HG03457 (cell line): ENCODE results near the gene CDRT15.
"Not testable (repeated sequence)": the region's sequence is repeated elsewhere in the genome, so short reads cannot be mapped to it uniquely, and the experiment has no call there.

Experiments used
- ATAC-seq: cut with Tn5 transposase; IDR thresholded peaks from one replicate; pipeline ENCODE4 v1.9.1; 2021; ENCODE audit warnings: moderate number of reproducible peaks; ENCODE audit not compliant: unreplicated experiment

Gene CDRT15

GRCh38 chr17:14236762-14237161 is at the start of gene CDRT15:
Gene CDRT15 (minus strand): TSS chr17:14236862. CDS start chr17:14236833, 29 bp downstream.
- not testable (repeated sequence) for ATAC-seq

- no peak for ATAC-seq
Observed at GRCh38 chr17:14282726-14283125, 46.1 kb upstream of the CDRT15 start.

- ATAC-seq, result no peak
Observed at GRCh38 chr17:14281530-14281929, 44.9 kb upstream of the CDRT15 start.

DNA sequence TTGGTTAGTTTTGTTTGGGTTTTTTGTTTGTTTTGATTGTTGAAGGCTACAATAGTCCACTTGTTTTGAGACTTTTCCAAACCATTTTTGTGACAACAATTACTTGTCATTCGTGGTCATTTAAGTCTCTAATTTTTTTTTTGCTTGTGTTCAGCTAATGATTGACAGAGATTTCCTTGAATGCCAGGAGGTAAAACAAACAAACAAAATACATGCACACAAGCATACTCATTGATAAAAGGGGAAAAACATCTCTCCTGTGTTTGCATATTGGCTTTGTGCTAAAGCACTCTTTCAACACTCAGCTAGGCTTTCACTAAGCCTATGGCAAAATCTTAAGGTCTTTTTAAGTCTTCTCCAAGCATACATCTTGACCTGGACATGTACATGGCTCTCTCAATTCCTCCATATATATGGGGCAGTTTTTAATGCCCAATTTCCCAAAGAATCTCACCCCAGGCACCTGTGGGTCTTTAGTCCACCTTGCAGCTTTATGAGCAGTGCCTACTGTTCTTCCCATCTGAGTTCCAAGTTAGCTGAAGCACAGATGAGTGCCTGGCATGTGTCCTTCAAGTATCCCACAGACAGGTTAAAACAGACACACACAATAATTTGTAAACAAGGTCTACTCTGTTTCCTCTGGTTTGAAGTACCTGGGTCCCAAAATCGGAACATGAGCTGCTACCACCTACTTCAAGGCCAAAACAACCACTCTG is 40.0 kb upstream of the CDRT15 start:
- ATAC-seq, result no peak

- no peak for ATAC-seq
Observed at GRCh38 chr17:14270508-14270907, 33.8 kb upstream of the CDRT15 start.

DNA sequence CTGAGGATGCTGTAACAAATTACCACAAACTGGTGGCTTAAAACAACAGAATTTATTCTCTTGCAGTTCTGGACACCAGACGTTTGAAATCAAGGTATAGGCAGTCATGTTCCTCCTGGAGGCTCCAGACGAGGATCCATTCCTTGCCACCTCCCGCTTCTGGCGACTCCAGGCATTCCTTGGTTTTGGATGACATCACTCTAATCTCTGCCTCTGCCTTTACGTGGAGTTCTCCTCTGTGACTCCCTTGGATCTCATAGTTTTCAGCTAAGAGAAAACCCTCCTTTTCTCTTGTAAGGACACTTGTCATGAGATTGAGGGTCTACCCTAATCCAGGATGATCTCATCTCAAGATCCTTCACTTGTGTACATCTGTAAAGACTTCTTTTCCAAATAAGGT is 32.8 kb upstream of the CDRT15 start:
- ATAC-seq, result no peak

- ATAC-seq, result no peak
Observed at GRCh38 chr17:14268264-14268663, 31.6 kb upstream of the CDRT15 start.

- ATAC-seq, result no peak
Observed at GRCh38 chr17:14261406-14261805, 24.7 kb upstream of the CDRT15 start.

DNA sequence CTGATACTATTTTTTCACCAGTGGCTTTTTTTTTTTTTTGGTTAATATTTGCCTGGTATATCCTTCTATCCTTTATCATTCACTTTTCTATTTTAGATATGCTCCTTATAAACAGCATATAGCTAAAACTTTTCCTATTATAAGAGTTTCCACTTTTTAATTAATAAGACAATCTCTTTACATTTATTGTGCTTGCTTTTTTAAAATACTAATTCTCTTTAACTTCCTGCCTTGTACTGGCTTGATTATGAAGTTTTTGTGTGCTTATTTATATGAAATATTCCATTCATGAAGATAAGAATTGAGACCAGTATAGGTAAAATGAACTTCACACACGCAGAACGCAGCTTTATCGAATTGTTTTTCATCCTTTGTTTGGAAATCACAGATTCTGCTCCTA is 9.0 kb upstream of the CDRT15 start:
- ATAC-seq, result no peak

GRCh38 chr17:14245002-14245401 is 8.3 kb upstream of the CDRT15 start:
- ATAC-seq, result no peak

GRCh38 chr17:14239271-14239670 is 2.6 kb upstream of the CDRT15 start:
- not testable (repeated sequence) for ATAC-seq

- not testable (repeated sequence) for ATAC-seq
Observed at GRCh38 chr17:14236032-14236431, 630 bp downstream of the CDRT15 start.

- not testable (repeated sequence) for ATAC-seq
Observed at GRCh38 chr17:14235047-14235446, 1.6 kb downstream of the CDRT15 start.

GRCh38 chr17:14231187-14231586 is 5.5 kb downstream of the CDRT15 start:
- not testable (repeated sequence) for ATAC-seq

- no peak for ATAC-seq
Observed at GRCh38 chr17:14228903-14229302, 7.8 kb downstream of the CDRT15 start.

DNA sequence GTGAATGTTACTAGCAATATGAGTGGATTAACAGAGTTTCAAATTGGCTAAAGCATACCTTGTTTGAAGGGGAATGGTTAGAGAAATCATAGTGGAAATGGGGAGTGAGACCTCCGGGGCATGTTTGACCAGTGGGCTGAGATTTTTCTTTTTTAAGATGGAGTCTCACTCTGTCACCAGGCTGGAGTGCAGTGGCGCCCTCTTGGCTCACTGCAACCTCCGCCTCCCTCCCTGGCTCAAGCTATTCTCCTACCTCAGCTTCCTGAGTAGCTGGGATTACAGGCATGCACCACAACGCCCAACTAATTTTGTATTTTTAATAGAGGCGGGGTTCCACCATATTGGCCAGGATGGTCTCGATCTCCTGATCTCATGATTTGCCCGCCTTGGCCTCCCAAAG is 9.6 kb downstream of the CDRT15 start:
- ATAC-seq, result no peak

- no peak for ATAC-seq
Observed at GRCh38 chr17:14225254-14225980, 11.2 kb downstream of the CDRT15 start.

DNA sequence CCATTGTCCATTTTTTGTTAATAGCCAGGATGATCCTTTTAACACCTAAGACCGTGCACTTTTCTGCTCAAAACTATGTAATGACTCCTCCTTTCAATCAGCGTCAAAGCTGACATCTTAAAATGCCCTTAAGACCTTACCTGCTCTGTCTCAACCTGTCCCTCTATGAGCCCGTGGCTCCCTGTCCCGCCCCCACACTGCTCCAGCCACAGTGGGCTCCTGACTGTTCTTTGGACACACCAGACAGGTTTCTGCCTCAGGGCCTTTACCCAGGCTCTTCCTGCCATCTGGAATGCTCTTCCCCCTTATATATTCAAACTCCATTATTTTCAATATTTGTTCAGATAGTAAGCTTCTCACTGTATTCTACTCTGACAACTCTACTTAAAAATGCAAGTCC is 14.1 kb downstream of the CDRT15 start:
- no peak for ATAC-seq

DNA sequence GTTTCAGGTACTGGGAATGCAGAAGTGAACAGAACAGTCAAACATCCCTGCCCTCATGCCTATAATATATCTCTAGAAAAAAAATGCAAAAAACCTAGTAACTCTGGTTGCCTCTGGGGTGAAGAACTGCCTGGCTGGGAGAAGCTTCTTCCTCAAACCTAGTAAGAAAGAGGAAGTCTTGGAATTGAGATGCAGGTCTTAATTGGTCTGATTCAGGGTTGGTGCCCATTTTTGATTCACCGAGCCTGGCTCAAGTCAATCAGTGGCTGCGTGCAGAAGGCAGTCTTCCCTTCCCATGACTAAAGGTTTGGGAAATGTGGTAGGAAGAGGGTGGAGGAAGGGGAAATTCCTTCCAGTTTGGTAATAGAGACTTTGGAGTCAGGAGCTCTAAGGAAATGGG is 22.4 kb downstream of the CDRT15 start:
- no peak for ATAC-seq

DNA sequence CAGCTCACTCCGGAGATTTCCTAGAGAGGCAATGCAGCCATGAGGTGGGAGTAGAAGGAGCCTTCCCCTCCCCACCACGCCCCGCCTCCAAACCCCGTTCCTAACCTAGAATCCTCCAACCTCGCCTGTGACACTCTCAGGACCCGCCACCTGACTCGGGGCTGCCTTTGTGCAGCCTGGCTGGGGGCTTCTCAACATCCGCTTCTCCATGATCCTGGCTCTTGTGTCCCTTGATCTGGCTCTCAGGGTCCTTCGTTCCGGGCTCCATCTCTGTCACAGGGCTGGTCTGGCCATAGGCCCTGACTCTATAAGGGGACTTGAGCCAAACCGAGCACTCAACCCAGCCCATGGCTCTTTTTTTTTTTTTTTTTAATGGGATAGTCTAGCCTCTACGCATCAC is 24.3 kb downstream of the CDRT15 start:
- no peak for ATAC-seq

- no peak for ATAC-seq
Observed at GRCh38 chr17:14211801-14212200, 24.9 kb downstream of the CDRT15 start.

DNA sequence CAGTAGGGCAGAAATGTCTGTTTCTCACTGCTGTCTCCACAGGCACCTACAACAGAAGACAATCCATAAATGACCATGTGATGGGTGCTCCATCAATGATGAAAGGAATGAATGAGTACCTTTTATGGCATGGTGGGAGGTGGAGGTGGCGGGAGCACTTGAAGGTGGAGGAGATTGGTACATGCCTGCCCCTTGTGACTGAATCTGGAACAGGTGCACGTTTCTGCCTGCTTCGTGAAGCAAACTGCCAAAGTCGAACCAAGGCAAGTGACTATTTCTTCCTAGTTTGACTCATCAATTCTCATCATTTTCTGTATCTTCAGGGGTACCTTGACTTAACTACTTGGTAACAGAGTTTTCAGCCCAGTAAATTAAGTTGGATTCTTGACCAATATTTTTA is 25.4 kb downstream of the CDRT15 start:
- no peak for ATAC-seq
